ENCODE data around the gene C17orf50.

The C17orf50 gene

GRCh38 chr17:35731239-35731916, 29.3 kb upstream of the C17orf50 start, which contains the start of gene RASL10B:
Gene RASL10B (plus strand): TSS chr17:35731639. CDS start chr17:35735185, 3,546 bp downstream.
- TF ChIP-seq Cebpa-rat (IDR thresholded peaks at IDR 0.05), result no peak
- Histone ChIP-seq H3K9ac (peak within 1 kb of the TSS; percentile 68 to 84 (median 74); a peak in 21 of 22 replicates), H3K4me1 (peaks cover 18 to 45% (median 35%) of the 10 kb centered on the region in 10 experiments), H3K27ac (peak within 1 kb of the TSS in 8 of 11 experiments; percentile 42 to 71 (median 60); a peak in 13 of 22 replicates), H3K9me3 (replicated peaks in 1 of 11) (no peaks in the 10 kb centered on the region), H3K27me3 (peaks cover 0 to 15% (median 0%) of the 10 kb centered on the region in 11 experiments; a peak in 2 of 22 replicates), H4K20me1 (peaks cover 0 to 54% (median 17%) of the 10 kb centered on the region in 11 experiments; a peak in 14 of 22 replicates), H3K4me3 (peak within 1 kb of the TSS; percentile 51 to 77 (median 68)), H3K36me3 (peaks cover 8 to 27% (median 21%) of the 10 kb centered on the region in 11 experiments; a peak in 17 of 22 replicates), H3K4me2 (peak within 1 kb of the TSS; percentile 84 to 99 (median 98))

GRCh38 chr17:35731917-35732805, 28.5 kb upstream of the C17orf50 start:
- H3K9me3 ChIP-seq (replicated peaks in 1 of 11), result no peaks in the 10 kb centered on the region
- peak overlapping the region; percentile 51 to 77 (median 68); a peak in 19 of 20 replicates for H3K4me3 ChIP-seq

GRCh38 chr17:35732806-35733136, 27.9 kb upstream of the C17orf50 start:
- H3K4me2 ChIP-seq, result peak overlapping the region in 9 of 11 experiments; percentile 82 to 99 (median 97); a peak in 18 of 22 replicates
- H3K27ac ChIP-seq, result no peak overlapping the region; a peak in 1 of 22 replicates
- H3K4me3 ChIP-seq, result peak overlapping the region in 7 of 10 experiments; percentile 68 to 77 (median 69); a peak in 12 of 20 replicates

More at GRCh38 chr17:35731917-35732805, 28.5 kb upstream of the C17orf50 start:
- Histone ChIP-seq H3K4me2 (peak overlapping the region; percentile 84 to 99 (median 98)), H3K27me3 (peaks cover 0 to 15% (median 0%) of the 10 kb centered on the region in 11 experiments; a peak in 2 of 22 replicates), H4K20me1 (peaks cover 0 to 46% (median 17%) of the 10 kb centered on the region in 11 experiments; a peak in 14 of 22 replicates), H3K4me1 (peaks cover 18 to 38% (median 31%) of the 10 kb centered on the region in 10 experiments), H3K9ac (peak overlapping the region in 9 of 11 experiments; percentile 68 to 84 (median 75); a peak in 17 of 22 replicates), H3K27ac (peak overlapping the region in 7 of 11 experiments; percentile 48 to 71 (median 62); a peak in 11 of 22 replicates), H3K36me3 (peaks cover under 1 to 19% (median 13%) of the 10 kb centered on the region in 11 experiments; a peak in 12 of 22 replicates)
- no peak for TF ChIP-seq Cebpa-rat (IDR thresholded peaks at IDR 0.05)

GRCh38 chr17:35733366-35733765, 27.3 kb upstream of the C17orf50 start:
- Histone ChIP-seq H4K20me1 (peaks cover 0 to 37% (median 17%) of the 10 kb centered on the region in 11 experiments; a peak in 13 of 22 replicates), H3K4me2 (peak overlapping the region in 7 of 11 experiments; percentile 84 to 99 (median 98); a peak in 11 of 22 replicates), H3K27me3 (peaks cover 0 to 15% (median 0%) of the 10 kb centered on the region in 11 experiments; a peak in 3 of 22 replicates), H3K9me3 (replicated peaks in 1 of 11) (no peaks in the 10 kb centered on the region), H3K27ac (no peak overlapping the region), H3K36me3 (peaks cover 0 to 7% (median 3%) of the 10 kb centered on the region in 11 experiments; a peak in 5 of 22 replicates), H3K4me3 (peak overlapping the region in 1 of 10 experiments; percentile 73; a peak in 1 of 20 replicates), H3K9ac (no peak overlapping the region), H3K4me1 (peaks cover 20 to 40% (median 33%) of the 10 kb centered on the region in 10 experiments)
- TF ChIP-seq Cebpa-rat (IDR thresholded peaks at IDR 0.05), result no peak

More at GRCh38 chr17:35732806-35733136, 27.9 kb upstream of the C17orf50 start:
- H4K20me1 ChIP-seq, result peaks cover 0 to 40% (median 17%) of the 10 kb centered on the region in 11 experiments; a peak in 13 of 22 replicates
- no peak for TF ChIP-seq Cebpa-rat (IDR thresholded peaks at IDR 0.05)
- H3K27me3 ChIP-seq, result peaks cover 0 to 15% (median 0%) of the 10 kb centered on the region in 11 experiments; a peak in 2 of 22 replicates
- H3K9ac ChIP-seq, result peak overlapping the region in 5 of 11 experiments; percentile 60 to 84 (median 82); a peak in 8 of 22 replicates
- H3K36me3 ChIP-seq, result peaks cover 0 to 13% (median 7%) of the 10 kb centered on the region in 11 experiments; a peak in 10 of 22 replicates
- H3K9me3 ChIP-seq (replicated peaks in 1 of 11), result no peaks in the 10 kb centered on the region
- H3K4me1 ChIP-seq, result peaks cover 18 to 38% (median 31%) of the 10 kb centered on the region in 10 experiments

- H3K4me3 ChIP-seq, result no peak overlapping the region
- TF ChIP-seq Cebpa-rat (IDR thresholded peaks at IDR 0.05), result no peak
- no peaks in the 10 kb centered on the region; a peak in 1 of 22 replicates for H3K36me3 ChIP-seq
- H3K4me1 ChIP-seq, result peaks cover 20 to 49% (median 39%) of the 10 kb centered on the region in 10 experiments
- H3K9me3 ChIP-seq (replicated peaks in 1 of 11), result no peaks in the 10 kb centered on the region
- H3K9ac ChIP-seq, result no peak overlapping the region
- no peak overlapping the region for H3K27ac ChIP-seq
- H4K20me1 ChIP-seq, result peaks cover 0 to 43% (median 18%) of the 10 kb centered on the region in 11 experiments; a peak in 13 of 22 replicates
- H3K4me2 ChIP-seq, result no peak overlapping the region
- peaks cover 0 to 15% (median under 1%) of the 10 kb centered on the region in 11 experiments; a peak in 8 of 22 replicates for H3K27me3 ChIP-seq
Observed at GRCh38 chr17:35734396-35734795, 26.3 kb upstream of the C17orf50 start.

GRCh38 chr17:35735036-35735805, 25.5 kb upstream of the C17orf50 start:
- Histone ChIP-seq H3K27ac (no peak overlapping the region), H3K4me1 (peaks cover 12 to 42% (median 35%) of the 10 kb centered on the region in 10 experiments), H4K20me1 (peaks cover 0 to 51% (median 21%) of the 10 kb centered on the region in 11 experiments; a peak in 13 of 22 replicates), H3K27me3 (peaks cover 2 to 18% (median 9%) of the 10 kb centered on the region in 11 experiments; a peak in 20 of 22 replicates), H3K9ac (no peak overlapping the region), H3K4me2 (no peak overlapping the region), H3K9me3 (replicated peaks in 1 of 11) (no peaks in the 10 kb centered on the region), H3K4me3 (no peak overlapping the region), H3K36me3 (no peaks in the 10 kb centered on the region; a peak in 1 of 22 replicates)
- no peak for TF ChIP-seq Cebpa-rat (IDR thresholded peaks at IDR 0.05)

GRCh38 chr17:35736236-35736635, 24.5 kb upstream of the C17orf50 start:
- H3K27me3 ChIP-seq, result peaks cover 12 to 27% (median 19%) of the 10 kb centered on the region in 11 experiments
- H3K4me1 ChIP-seq, result peaks cover 2 to 32% (median 25%) of the 10 kb centered on the region in 10 experiments
- H3K27ac ChIP-seq, result no peak overlapping the region
- H3K9me3 ChIP-seq (replicated peaks in 1 of 11), result no peaks in the 10 kb centered on the region
- H4K20me1 ChIP-seq, result peaks cover 0 to 55% (median 21%) of the 10 kb centered on the region in 11 experiments; a peak in 13 of 22 replicates
- no peak overlapping the region for H3K9ac ChIP-seq
- H3K36me3 ChIP-seq, result no peaks in the 10 kb centered on the region; a peak in 1 of 22 replicates
- H3K4me3 ChIP-seq, result no peak overlapping the region
- TF ChIP-seq Cebpa-rat (IDR thresholded peaks at IDR 0.05), result no peak
- H3K4me2 ChIP-seq, result no peak overlapping the region

Data from BLaER1 treated with 17β-estradiol and CSF1 and Interleukin-3, amounts not matched to agents 10 nM and 100 nM (cell line).